Ishikawa (cell line): Measurements from ENCODE around the gene SPINK4.

Experiments
- CEBPB ChIP-seq: IDR thresholded peaks from 2 replicates; pipeline ENCODE4 v1.6.1; 2012
- CREB1 ChIP-seq: IDR thresholded peaks from 2 replicates; pipeline ENCODE4 v1.6.1; 2012; ENCODE audit warnings: low read depth
- EP300 ChIP-seq: IDR thresholded peaks from 2 replicates; pipeline ENCODE4 v1.6.1; 2012; ENCODE audit warnings: borderline replicate concordance
- FOXM1 ChIP-seq: IDR thresholded peaks from 2 replicates; pipeline ENCODE4 v1.6.1; 2012; ENCODE audit warnings: low read depth, borderline replicate concordance
- TAF1 ChIP-seq: IDR thresholded peaks from 2 replicates; pipeline ENCODE4 v1.6.1; 2012; ENCODE audit warnings: low read depth, mild to moderate bottlenecking
- YY1 ChIP-seq: IDR thresholded peaks from 2 replicates; pipeline ENCODE4 v1.6.1; 2012; ENCODE audit warnings: low read depth
- TF ChIP-seq, protein P1 (sequence below): IDR thresholded peaks from 2 replicates; pipeline ENCODE4 v1.6.1; 2012
- TF ChIP-seq, protein P2 (sequence below): IDR thresholded peaks from 2 replicates; pipeline ENCODE4 v1.6.1; 2012; ENCODE audit warnings: low read depth, mild to moderate bottlenecking
- TF ChIP-seq, protein P3 (sequence below): IDR thresholded peaks from 2 replicates; pipeline ENCODE4 v1.6.1; 2012

DNA sequence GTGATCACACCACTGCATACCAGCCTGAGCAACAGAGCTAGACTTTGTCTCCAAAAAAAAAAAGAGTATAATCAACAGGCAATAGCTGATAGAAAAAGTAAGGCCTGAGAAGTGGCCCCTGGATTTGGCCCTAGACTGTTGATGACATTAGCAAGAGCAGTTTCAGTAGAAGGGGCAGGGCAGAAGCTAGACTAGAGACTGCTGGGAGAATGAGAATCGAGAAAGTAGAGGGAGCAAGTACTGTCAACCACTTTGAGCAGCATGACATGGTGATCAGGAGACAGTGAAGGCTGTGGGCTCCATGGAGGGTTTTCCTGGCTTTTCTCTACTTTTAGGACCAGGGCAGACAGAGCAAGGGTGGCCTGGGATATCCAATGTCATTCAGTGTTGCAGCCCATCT, 37.9 kb upstream of the SPINK4 start:
- TF ChIP-seq, protein P1, sequence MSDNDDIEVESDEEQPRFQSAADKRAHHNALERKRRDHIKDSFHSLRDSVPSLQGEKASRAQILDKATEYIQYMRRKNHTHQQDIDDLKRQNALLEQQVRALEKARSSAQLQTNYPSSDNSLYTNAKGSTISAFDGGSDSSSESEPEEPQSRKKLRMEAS = no peak
- no peak for TF ChIP-seq YY1
- TF ChIP-seq, protein P2, sequence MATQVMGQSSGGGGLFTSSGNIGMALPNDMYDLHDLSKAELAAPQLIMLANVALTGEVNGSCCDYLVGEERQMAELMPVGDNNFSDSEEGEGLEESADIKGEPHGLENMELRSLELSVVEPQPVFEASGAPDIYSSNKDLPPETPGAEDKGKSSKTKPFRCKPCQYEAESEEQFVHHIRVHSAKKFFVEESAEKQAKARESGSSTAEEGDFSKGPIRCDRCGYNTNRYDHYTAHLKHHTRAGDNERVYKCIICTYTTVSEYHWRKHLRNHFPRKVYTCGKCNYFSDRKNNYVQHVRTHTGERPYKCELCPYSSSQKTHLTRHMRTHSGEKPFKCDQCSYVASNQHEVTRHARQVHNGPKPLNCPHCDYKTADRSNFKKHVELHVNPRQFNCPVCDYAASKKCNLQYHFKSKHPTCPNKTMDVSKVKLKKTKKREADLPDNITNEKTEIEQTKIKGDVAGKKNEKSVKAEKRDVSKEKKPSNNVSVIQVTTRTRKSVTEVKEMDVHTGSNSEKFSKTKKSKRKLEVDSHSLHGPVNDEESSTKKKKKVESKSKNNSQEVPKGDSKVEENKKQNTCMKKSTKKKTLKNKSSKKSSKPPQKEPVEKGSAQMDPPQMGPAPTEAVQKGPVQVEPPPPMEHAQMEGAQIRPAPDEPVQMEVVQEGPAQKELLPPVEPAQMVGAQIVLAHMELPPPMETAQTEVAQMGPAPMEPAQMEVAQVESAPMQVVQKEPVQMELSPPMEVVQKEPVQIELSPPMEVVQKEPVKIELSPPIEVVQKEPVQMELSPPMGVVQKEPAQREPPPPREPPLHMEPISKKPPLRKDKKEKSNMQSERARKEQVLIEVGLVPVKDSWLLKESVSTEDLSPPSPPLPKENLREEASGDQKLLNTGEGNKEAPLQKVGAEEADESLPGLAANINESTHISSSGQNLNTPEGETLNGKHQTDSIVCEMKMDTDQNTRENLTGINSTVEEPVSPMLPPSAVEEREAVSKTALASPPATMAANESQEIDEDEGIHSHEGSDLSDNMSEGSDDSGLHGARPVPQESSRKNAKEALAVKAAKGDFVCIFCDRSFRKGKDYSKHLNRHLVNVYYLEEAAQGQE = no peak
- no peak for TF ChIP-seq TAF1
- TF ChIP-seq FOXM1 = no peak
- no peak for TF ChIP-seq CREB1
- TF ChIP-seq EP300 = no peak
- TF ChIP-seq CEBPB = no peak
- TF ChIP-seq, protein P3, sequence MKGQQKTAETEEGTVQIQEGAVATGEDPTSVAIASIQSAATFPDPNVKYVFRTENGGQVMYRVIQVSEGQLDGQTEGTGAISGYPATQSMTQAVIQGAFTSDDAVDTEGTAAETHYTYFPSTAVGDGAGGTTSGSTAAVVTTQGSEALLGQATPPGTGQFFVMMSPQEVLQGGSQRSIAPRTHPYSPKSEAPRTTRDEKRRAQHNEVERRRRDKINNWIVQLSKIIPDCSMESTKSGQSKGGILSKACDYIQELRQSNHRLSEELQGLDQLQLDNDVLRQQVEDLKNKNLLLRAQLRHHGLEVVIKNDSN = no peak
